ENCODE measurements around the gene TRPM5. TPM values are rescaled to one million over a fixed set of nuclear protein-coding genes. Genes with fewer than 3 reads are reported as not detected.

TRPM5 gene
- polyA plus RNA-seq, 1 donor (not counting 4 experiments of a cell fraction or from before 2014, with no cell fraction given) = not detected

DNA sequence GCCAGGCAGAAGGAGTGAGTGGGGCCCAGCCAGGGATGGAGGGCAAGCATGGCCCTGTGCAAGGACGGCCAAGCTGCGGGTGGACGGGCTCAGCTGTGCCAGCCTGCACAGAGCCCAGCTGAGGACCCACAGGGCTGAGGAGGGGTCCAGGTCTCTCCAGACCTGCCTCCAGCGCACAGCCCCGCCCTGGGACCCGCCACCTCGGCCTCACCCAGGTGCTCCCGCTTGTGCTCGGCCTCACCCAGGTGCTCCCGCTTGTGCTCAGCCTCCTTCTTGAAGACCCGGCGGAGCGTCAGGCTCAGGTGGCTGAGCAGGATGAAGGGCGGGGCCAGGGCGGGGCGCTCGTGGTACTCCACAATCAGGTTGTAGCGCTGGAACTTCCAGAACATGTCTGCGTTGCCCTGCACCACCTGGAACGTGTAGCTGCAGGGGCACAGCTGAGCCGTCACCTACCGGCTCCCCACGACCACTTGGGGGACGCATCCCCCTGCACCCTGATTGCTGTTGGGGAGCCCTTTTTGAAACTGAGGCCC, 37.4 kb downstream of the TRPM5 start:
- dilution Hi-C loops (cut with MboI; ENCODE audit: extremely low pct_ligation_motif_present, low sequenced_read_pairs) = no loop called here
- H3K79me2 ChIP-seq (ENCODE audit: control insufficient read depth, insufficient read depth, low read length) = peaks cover 12% of the 10 kb centered on the region
- H3K9ac ChIP-seq (ENCODE audit: control insufficient read depth, extremely low read depth, insufficient read depth, low read length) = no peak overlapping the region
- no peak overlapping the region for H3K27ac ChIP-seq (ENCODE audit: control insufficient read depth, insufficient read depth, low read length)
- DNase-seq (ENCODE audit: low read depth, low spot score) (no peak), FAIRE-seq (no peak)
- H2AFZ ChIP-seq (ENCODE audit: control insufficient read depth, low read length) = no peak overlapping the region
- no peaks in the 10 kb centered on the region for H3K9me3 ChIP-seq (ENCODE audit: control insufficient read depth, low read depth, low read length)
- H3K4me3 ChIP-seq (ENCODE audit: control insufficient read depth in 2 of 3, extremely low read depth in 1 of 3, insufficient read depth in 2 of 3, low read depth in 1 of 3, low read length in 3 of 3) = no peak overlapping the region
- peaks cover 1% of the 10 kb centered on the region for H3K4me1 ChIP-seq (ENCODE audit: control insufficient read depth, extremely low read depth, insufficient read depth, low read length)
- peaks cover 4% of the 10 kb centered on the region for H3K27me3 ChIP-seq (ENCODE audit: control insufficient read depth, extremely low read depth, insufficient read depth, low read length)
- no peaks in the 10 kb centered on the region for H3K9me1 ChIP-seq (ENCODE audit: control insufficient read depth, extremely low read depth, insufficient read depth, low read length)
- H3K4me2 ChIP-seq (ENCODE audit: control insufficient read depth, extremely low read depth, insufficient read depth, low read depth, low read length) = no peak overlapping the region
- no peak for TF ChIP-seq EZH2 (IDR thresholded peaks at IDR 0.05; ENCODE audit: low read length)
- TF ChIP-seq, protein P1, sequence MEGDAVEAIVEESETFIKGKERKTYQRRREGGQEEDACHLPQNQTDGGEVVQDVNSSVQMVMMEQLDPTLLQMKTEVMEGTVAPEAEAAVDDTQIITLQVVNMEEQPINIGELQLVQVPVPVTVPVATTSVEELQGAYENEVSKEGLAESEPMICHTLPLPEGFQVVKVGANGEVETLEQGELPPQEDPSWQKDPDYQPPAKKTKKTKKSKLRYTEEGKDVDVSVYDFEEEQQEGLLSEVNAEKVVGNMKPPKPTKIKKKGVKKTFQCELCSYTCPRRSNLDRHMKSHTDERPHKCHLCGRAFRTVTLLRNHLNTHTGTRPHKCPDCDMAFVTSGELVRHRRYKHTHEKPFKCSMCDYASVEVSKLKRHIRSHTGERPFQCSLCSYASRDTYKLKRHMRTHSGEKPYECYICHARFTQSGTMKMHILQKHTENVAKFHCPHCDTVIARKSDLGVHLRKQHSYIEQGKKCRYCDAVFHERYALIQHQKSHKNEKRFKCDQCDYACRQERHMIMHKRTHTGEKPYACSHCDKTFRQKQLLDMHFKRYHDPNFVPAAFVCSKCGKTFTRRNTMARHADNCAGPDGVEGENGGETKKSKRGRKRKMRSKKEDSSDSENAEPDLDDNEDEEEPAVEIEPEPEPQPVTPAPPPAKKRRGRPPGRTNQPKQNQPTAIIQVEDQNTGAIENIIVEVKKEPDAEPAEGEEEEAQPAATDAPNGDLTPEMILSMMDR (optimal IDR thresholded peaks at IDR 0.05 in 1 of 3, IDR thresholded peaks at IDR 0.05 in 1 of 3, conservative IDR thresholded peaks at IDR 0.05 in 1 of 3; ENCODE audit: extremely low read depth in 1 of 3, insufficient read depth in 2 of 3, low read length in 3 of 3) = no peak
- peaks cover 6 to 10% of the 10 kb centered on the region in 2 experiments for H3K36me3 ChIP-seq (ENCODE audit: control insufficient read depth in 2 of 2, extremely low read depth in 1 of 2, insufficient read depth in 2 of 2, low read length in 2 of 2)
- no peaks in the 10 kb centered on the region for H4K20me1 ChIP-seq (ENCODE audit: control insufficient read depth, extremely low read depth, insufficient read depth, low read length)

DNA sequence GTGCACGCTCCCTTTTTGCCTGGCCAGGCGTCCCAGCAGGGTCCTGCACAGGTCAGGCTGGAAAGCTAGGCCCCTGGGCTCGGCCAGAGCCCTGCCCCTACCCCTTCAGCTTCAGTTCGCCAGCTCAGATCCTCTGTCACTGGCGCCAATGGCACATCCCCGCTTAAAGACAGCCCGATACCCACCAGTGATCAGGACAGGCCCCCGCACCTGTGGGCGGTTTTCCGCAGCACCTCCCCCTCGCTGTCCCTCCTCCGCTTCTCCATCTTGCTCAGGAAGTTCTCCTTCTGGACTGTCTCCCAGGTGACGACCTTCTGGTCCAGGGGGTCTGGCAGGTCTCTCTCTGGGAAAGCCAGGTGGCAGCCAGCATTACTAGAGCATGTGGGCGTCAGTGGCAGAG, 37.9 kb downstream of the TRPM5 start:
- Histone ChIP-seq H4K20me1 (ENCODE audit: control insufficient read depth, extremely low read depth, insufficient read depth, low read length) (no peaks in the 10 kb centered on the region), H3K4me1 (ENCODE audit: control insufficient read depth, extremely low read depth, insufficient read depth, low read length) (peaks cover 6% of the 10 kb centered on the region), H3K9me1 (ENCODE audit: control insufficient read depth, extremely low read depth, insufficient read depth, low read length) (no peaks in the 10 kb centered on the region), H3K27ac (ENCODE audit: control insufficient read depth, insufficient read depth, low read length) (no peak overlapping the region), H3K9ac (ENCODE audit: control insufficient read depth, extremely low read depth, insufficient read depth, low read length) (no peak overlapping the region), H3K79me2 (ENCODE audit: control insufficient read depth, insufficient read depth, low read length) (peaks cover 17% of the 10 kb centered on the region), H3K4me2 (ENCODE audit: control insufficient read depth, extremely low read depth, insufficient read depth, low read depth, low read length) (no peak overlapping the region), H3K4me3 (ENCODE audit: control insufficient read depth in 2 of 3, extremely low read depth in 1 of 3, insufficient read depth in 2 of 3, low read depth in 1 of 3, low read length in 3 of 3) (no peak overlapping the region), H3K27me3 (ENCODE audit: control insufficient read depth, extremely low read depth, insufficient read depth, low read length) (peaks cover 4% of the 10 kb centered on the region), H3K9me3 (ENCODE audit: control insufficient read depth, low read depth, low read length) (no peaks in the 10 kb centered on the region), H2AFZ (ENCODE audit: control insufficient read depth, low read length) (no peak overlapping the region), H3K36me3 (ENCODE audit: control insufficient read depth in 2 of 2, extremely low read depth in 1 of 2, insufficient read depth in 2 of 2, low read length in 2 of 2) (peaks cover 6 to 10% of the 10 kb centered on the region in 2 experiments)
- FAIRE-seq (no peak), DNase-seq (ENCODE audit: low read depth, low spot score) (no peak)
- dilution Hi-C loops (cut with MboI; ENCODE audit: extremely low pct_ligation_motif_present, low sequenced_read_pairs) = no loop called here
- no peak for TF ChIP-seq EZH2 (IDR thresholded peaks at IDR 0.05; ENCODE audit: low read length)
- TF ChIP-seq, protein P1 (optimal IDR thresholded peaks at IDR 0.05 in 1 of 3, IDR thresholded peaks at IDR 0.05 in 1 of 3, conservative IDR thresholded peaks at IDR 0.05 in 1 of 3; ENCODE audit: extremely low read depth in 1 of 3, insufficient read depth in 2 of 3, low read length in 3 of 3) = no peak
